NT2/D1 (cell line): Measurements from ENCODE around the gene RNLS.

Source experiments
- DNase-seq: peaks from one replicate; pipeline ENCODE4 v3.0.0-alpha.2; 2011; ENCODE audit warnings: low read depth, low spot score
- H3K27me3 ChIP-seq: 2 replicates; pipeline ENCODE4 v1.6.0; 2011; ENCODE audit warnings: mild to moderate bottlenecking; ENCODE audit not compliant: insufficient read length, insufficient read depth
- H3K36me3 ChIP-seq: 2 replicates; pipeline ENCODE4 v1.6.1; 2011; ENCODE audit warnings: mild to moderate bottlenecking, low read length, mixed read lengths; ENCODE audit not compliant: insufficient read depth, insufficient read length
- H3K4me1 ChIP-seq: 2 replicates; pipeline ENCODE4 v1.5.1; 2011; ENCODE audit not compliant: insufficient read depth, insufficient read length
- H3K4me3 ChIP-seq: 2 replicates; pipeline ENCODE4 v1.5.1; 2011; ENCODE audit warnings: low read depth; ENCODE audit not compliant: insufficient read length
- H3K9ac ChIP-seq: 2 replicates; pipeline ENCODE4 v1.6.0; 2011; ENCODE audit warnings: low read depth; ENCODE audit not compliant: insufficient read length
- H3K9me3 ChIP-seq: 2 replicates; pipeline ENCODE4 v1.5.1; 2011; ENCODE audit warnings: mild to moderate bottlenecking, low read length; ENCODE audit not compliant: insufficient read depth
- SUZ12 ChIP-seq: IDR thresholded peaks from 2 replicates; pipeline ENCODE4 v1.6.1; 2011; ENCODE audit not compliant: insufficient read length, insufficient read depth; ENCODE audit errors: extremely low read depth
- YY1 ChIP-seq: IDR thresholded peaks from 2 replicates; pipeline ENCODE4 v1.6.1; 2011; ENCODE audit not compliant: insufficient read length, insufficient read depth
- ZNF274 ChIP-seq: IDR thresholded peaks from 2 replicates; pipeline ENCODE4 v1.6.1; 2011; ENCODE audit warnings: mild to moderate bottlenecking, low read depth, low read length

RNLS gene

DNA sequence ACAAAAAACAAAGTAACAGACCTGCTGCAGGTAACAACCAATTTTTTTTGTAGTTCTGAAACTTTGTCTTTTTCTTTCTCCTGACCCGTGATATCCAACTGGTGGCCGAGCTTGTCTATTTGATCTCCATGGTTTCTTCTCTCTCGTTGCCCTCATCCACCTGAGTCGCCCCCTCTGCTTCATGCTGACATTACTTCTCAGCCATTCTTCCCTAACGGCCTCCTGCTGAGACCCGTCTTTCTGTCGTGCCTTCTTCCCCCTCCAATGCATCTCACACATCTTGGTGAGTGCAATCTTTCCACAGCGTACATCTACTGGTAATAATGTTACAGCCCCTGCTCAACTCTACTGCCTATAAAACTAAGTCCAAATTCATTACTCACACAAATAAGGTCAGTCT lies 352.9 kb downstream of the RNLS start:
- Histone ChIP-seq H3K4me3 (no peak overlapping the region), H3K9ac (no peak overlapping the region), H3K9me3 (no peaks in the 10 kb centered on the region), H3K36me3 (no peaks in the 10 kb centered on the region), H3K27me3 (no peaks in the 10 kb centered on the region), H3K4me1 (no peaks in the 10 kb centered on the region)
- no peak for DNase-seq
- TF ChIP-seq YY1 (no peak), ZNF274 (no peak), SUZ12 (no peak)

DNA sequence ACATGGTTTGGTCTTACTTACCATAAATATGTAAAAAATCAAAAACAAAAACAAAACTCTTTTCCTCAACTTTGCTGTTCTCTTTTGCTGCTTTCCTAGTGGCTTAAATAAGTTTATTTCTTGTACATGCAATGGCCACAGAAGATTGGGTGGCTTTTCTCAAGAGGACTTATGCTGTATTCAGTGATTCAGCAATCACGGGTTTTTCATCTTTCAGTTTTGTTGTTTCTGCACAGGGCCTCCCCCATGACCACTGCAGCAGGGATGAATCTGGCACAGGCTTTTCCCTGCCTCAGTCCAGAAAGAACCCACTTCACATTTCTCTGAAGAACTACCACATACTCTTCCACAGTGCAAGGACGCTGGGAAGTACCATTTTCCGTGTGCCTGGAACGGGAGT lies 355.0 kb downstream of the RNLS start:
- no peaks in the 10 kb centered on the region for H3K27me3 ChIP-seq
- H3K36me3 ChIP-seq = no peaks in the 10 kb centered on the region
- DNase-seq = no peak
- no peaks in the 10 kb centered on the region for H3K4me1 ChIP-seq
- H3K9ac ChIP-seq = no peak overlapping the region
- H3K4me3 ChIP-seq = no peak overlapping the region
- H3K9me3 ChIP-seq = no peaks in the 10 kb centered on the region
- TF ChIP-seq YY1 (no peak), SUZ12 (no peak), ZNF274 (no peak)

DNA sequence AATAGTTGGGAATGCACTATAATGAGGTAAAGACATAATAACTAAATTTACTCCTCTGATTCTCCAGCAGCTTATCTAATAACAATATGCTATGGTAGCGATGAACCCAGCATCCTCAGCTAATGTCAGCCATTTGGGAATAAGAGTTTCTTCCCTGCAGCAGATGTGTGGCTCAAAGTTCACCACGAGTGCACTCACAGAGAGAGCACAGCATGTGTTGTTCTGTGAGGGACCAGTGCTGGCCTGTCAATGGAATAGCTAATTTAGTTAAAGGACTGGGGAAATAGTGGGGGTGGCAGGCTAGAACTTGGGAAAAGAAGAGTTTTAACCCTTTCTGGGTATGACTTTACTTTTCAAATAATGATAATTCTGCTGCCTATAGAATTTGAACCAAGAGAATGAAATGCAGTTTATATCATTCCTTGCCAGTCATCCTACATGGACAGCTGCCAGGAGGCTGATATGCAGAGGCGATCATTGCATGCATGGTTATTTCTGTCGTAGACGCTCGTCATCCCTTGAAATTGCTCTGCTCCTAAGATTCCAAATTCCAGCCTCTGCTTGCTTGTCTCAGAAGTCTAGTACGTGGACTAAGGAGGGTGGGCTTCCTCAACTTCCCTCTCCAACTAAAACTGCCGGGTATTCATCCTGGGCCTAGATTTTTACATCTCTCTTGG lies 355.6 kb downstream of the RNLS start:
- DNase-seq = no peak
- no peaks in the 10 kb centered on the region for H3K4me1 ChIP-seq
- no peaks in the 10 kb centered on the region for H3K36me3 ChIP-seq
- H3K4me3 ChIP-seq = no peak overlapping the region
- no peak overlapping the region for H3K9ac ChIP-seq
- no peaks in the 10 kb centered on the region for H3K27me3 ChIP-seq
- no peaks in the 10 kb centered on the region for H3K9me3 ChIP-seq
- no peak for TF ChIP-seq ZNF274
- no peak for TF ChIP-seq YY1
- TF ChIP-seq SUZ12 = no peak

DNA sequence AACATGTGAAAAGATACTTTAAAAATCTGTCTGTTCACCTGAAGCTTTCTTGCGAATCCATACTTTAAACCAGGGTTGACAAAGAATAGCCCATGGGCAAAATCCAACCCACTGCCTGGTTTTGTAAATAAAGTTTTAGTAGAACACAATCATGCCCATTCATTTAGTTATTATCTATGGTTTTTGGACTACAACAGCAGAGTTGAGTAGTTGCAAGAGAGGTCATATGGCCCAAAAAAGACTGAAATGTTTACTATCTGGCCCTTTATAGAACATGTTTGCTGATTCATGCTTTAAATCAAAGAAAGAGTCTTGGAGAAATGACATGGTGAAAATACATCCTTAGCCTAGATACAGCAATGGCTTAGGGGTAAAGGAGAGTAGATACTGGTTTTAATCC lies 356.2 kb downstream of the RNLS start:
- H3K36me3 ChIP-seq = no peaks in the 10 kb centered on the region
- DNase-seq = no peak
- no peaks in the 10 kb centered on the region for H3K4me1 ChIP-seq
- no peaks in the 10 kb centered on the region for H3K27me3 ChIP-seq
- H3K9ac ChIP-seq = no peak overlapping the region
- no peak for TF ChIP-seq YY1
- TF ChIP-seq SUZ12 = no peak
- TF ChIP-seq ZNF274 = no peak
- H3K9me3 ChIP-seq = no peaks in the 10 kb centered on the region
- no peak overlapping the region for H3K4me3 ChIP-seq

DNA sequence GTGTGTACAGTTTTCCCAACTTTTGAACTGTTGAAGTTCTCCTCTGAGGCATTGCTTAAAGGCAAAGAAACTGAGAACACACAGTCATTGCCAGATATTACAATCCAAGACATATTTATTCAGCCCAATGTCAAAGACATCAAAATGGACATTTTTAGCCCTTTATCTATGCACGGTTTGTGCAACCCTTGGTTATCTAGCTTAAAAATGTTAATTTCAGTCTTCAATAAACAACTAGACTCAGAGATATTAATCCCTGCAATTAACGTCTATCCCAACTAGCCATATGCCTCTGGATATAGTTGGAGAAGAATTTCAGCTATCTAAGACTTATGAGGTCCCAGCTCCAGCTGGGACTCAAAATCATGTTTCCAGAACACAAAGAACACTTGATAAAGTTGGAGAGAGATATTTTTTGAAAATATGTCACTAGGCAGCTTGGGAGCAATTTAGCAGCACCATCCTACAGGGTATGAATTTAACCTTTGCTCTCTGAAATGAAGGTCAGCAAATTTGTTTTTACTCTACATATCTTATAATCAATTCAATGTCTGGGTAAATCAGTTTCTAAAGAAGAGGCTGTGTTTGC lies 357.0 kb downstream of the RNLS start:
- DNase-seq = no peak
- Histone ChIP-seq H3K4me1 (no peaks in the 10 kb centered on the region), H3K27me3 (no peaks in the 10 kb centered on the region), H3K9me3 (no peaks in the 10 kb centered on the region), H3K36me3 (no peaks in the 10 kb centered on the region), H3K9ac (no peak overlapping the region), H3K4me3 (no peak overlapping the region)
- no peak for TF ChIP-seq YY1
- no peak for TF ChIP-seq SUZ12
- no peak for TF ChIP-seq ZNF274
